A673 (cell line): ENCODE data around the gene FHIT. TPM values are rescaled to one million over a fixed set of nuclear protein-coding genes. Genes with fewer than 3 reads are reported as not detected.

ENCODE experiments used
- BruUV-seq: library from RNA; stranded (reverse); fragments of 400-500 nt; replicated peaks from 2 replicates; lab custom pipeline; 2021; lab: Mats Ljungman, UMichigan
- CTCF ChIA-PET: fragments of 300-600 bp; sonication (Branson Sonifier 250); formaldehyde crosslinking; loops from one replicate; lab custom pipeline; 2022; ENCODE audit warnings: antibody characterized with exemption; lab: Charles Lee
- POLR2A ChIA-PET: fragments of 300-600 bp; sonication (Branson Sonifier 250); formaldehyde crosslinking; loops from one replicate; lab custom pipeline; 2022; ENCODE audit warnings: antibody characterized with exemption; ENCODE audit not compliant: low non-redundant PET; lab: Charles Lee
- DNase-seq: peaks from one replicate; pipeline ENCODE4 v3.0.0-alpha.2; 2015; ENCODE audit warnings: low spot score
- H3K27ac ChIP-seq: fragments of 200-600 bp; sonication (generic); 2 replicates; pipeline ENCODE4 v1.5.1; 2016; ENCODE audit warnings: mixed run types, low read depth, mild to moderate bottlenecking, mixed read lengths, antibody characterized with exemption, low read length; ENCODE audit not compliant: poor library complexity, severe bottlenecking
- H3K27me3 ChIP-seq: fragments of 200-600 bp; sonication (generic); replicated peaks from 2 replicates; pipeline ENCODE4 v1.6.1; 2017; ENCODE audit warnings: mixed run types, low read depth, mild to moderate bottlenecking, mixed read lengths, antibody characterized with exemption, low read length; ENCODE audit not compliant: insufficient read depth, poor library complexity
- H3K36me3 ChIP-seq: fragments of 200-600 bp; sonication (generic); 2 replicates; pipeline ENCODE4 v1.6.1; 2016; ENCODE audit warnings: mixed run types, mild to moderate bottlenecking, mixed read lengths, antibody characterized with exemption, low read length; ENCODE audit not compliant: insufficient read depth, poor library complexity, severe bottlenecking
- H3K4me1 ChIP-seq: fragments of 200-600 bp; sonication (generic); 2 replicates; pipeline ENCODE4 v1.6.1; 2017; ENCODE audit warnings: mixed run types, mild to moderate bottlenecking, mixed read lengths, antibody characterized with exemption, low read length; ENCODE audit not compliant: insufficient read depth, poor library complexity, severe bottlenecking
- H3K4me3 ChIP-seq: fragments of 200-600 bp; sonication (generic); 2 replicates; pipeline ENCODE4 v1.5.1; 2016; ENCODE audit warnings: low read depth, mixed run types, mild to moderate bottlenecking, mixed read lengths, low read length; ENCODE audit not compliant: poor library complexity, severe bottlenecking
- H3K9me3 ChIP-seq: fragments of 200-600 bp; sonication (generic); 2 replicates; pipeline ENCODE4 v1.6.1; 2016; ENCODE audit warnings: mixed run types, low read depth, mild to moderate bottlenecking, mixed read lengths, antibody characterized with exemption, low read length; ENCODE audit not compliant: poor library complexity, severe bottlenecking
- EZH2 ChIP-seq: fragments of 200-600 bp; sonication (generic); IDR thresholded peaks from 2 replicates; pipeline ENCODE4 v1.6.1; 2017; ENCODE audit warnings: borderline replicate concordance, low read depth, mild to moderate bottlenecking, mixed read lengths, antibody characterized with exemption, low read length; ENCODE audit not compliant: poor library complexity, severe bottlenecking
- intact Hi-C: fragments of 100-400 bp; cut with micrococcal nuclease; formaldehyde crosslinking; loops from one replicate; pipeline ENCODE4 v1.10.0; 2022; ENCODE audit not compliant: unreplicated experiment
- total RNA-seq: library from RNA; stranded (reverse); gene quantifications from 2 replicates; pipeline ENCODE4 v1.2.3, GENCODE V29; 2021
- TF ChIP-seq, protein P1 (sequence below): fragments of 300-800, 200-600 bp; sonication (generic); conservative IDR thresholded peaks from 2 replicates; pipeline ENCODE4 v1.5.1; 2017; ENCODE audit warnings: low read depth, mild to moderate bottlenecking, antibody characterized with exemption, low read length, moderate library complexity, mixed read lengths

Gene FHIT
- total RNA-seq, 1 experiment from 2014 or later = not detected

GRCh38 chr3:60102154-60102553, 1149.1 kb downstream of the FHIT start:
- CTCF ChIA-PET = no interaction called here
- Histone ChIP-seq H3K27ac (no peak overlapping the region), H3K4me1 (no peaks in the 10 kb centered on the region), H3K27me3 (no peaks in the 10 kb centered on the region), H3K9me3 (no peaks in the 10 kb centered on the region), H3K4me3 (no peak overlapping the region), H3K36me3 (no peaks in the 10 kb centered on the region)
- BruUV-seq = no TSS peak
- no peak for DNase-seq
- intact Hi-C loops = no loop called here
- no peak for TF ChIP-seq EZH2
- TF ChIP-seq, protein P1, sequence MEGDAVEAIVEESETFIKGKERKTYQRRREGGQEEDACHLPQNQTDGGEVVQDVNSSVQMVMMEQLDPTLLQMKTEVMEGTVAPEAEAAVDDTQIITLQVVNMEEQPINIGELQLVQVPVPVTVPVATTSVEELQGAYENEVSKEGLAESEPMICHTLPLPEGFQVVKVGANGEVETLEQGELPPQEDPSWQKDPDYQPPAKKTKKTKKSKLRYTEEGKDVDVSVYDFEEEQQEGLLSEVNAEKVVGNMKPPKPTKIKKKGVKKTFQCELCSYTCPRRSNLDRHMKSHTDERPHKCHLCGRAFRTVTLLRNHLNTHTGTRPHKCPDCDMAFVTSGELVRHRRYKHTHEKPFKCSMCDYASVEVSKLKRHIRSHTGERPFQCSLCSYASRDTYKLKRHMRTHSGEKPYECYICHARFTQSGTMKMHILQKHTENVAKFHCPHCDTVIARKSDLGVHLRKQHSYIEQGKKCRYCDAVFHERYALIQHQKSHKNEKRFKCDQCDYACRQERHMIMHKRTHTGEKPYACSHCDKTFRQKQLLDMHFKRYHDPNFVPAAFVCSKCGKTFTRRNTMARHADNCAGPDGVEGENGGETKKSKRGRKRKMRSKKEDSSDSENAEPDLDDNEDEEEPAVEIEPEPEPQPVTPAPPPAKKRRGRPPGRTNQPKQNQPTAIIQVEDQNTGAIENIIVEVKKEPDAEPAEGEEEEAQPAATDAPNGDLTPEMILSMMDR = no peak
- POLR2A ChIA-PET = no interaction called here

DNA sequence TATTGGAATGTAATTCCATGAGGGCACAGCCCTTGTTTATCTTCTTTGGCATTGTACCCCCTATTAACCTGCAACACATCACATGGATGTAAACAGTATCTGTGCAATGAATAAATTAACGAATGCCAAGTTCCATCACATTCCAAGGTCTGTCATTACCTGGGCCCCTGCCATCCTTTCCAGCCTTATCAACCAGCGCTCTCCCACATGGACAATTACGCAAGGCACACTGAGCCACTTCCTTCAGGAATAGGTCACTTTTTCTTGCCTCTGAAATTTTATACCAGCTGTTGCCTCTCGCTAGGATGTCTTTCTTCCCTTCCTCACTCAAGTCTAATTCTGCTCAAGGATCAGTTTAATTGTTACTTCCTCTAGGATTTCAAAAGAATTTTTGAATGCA, 1149.6 kb downstream of the FHIT start:
- CTCF ChIA-PET = no interaction called here

GRCh38 chr3:60096403-60096802, 1154.8 kb downstream of the FHIT start:
- no peak for DNase-seq
- TF ChIP-seq, protein P1 = no peak
- TF ChIP-seq EZH2 = no peak
- BruUV-seq = no TSS peak
- Histone ChIP-seq H3K27me3 (no peaks in the 10 kb centered on the region), H3K9me3 (no peaks in the 10 kb centered on the region), H3K36me3 (no peaks in the 10 kb centered on the region), H3K27ac (no peak overlapping the region), H3K4me3 (no peak overlapping the region), H3K4me1 (no peaks in the 10 kb centered on the region)
- ChIA-PET CTCF (no interaction called here), POLR2A (no interaction called here)
- intact Hi-C loops = no loop called here

More for the DNA sequence above, 1149.6 kb downstream of the FHIT start:
- Histone ChIP-seq H3K4me3 (no peak overlapping the region), H3K27me3 (no peaks in the 10 kb centered on the region), H3K9me3 (no peaks in the 10 kb centered on the region), H3K27ac (no peak overlapping the region), H3K4me1 (no peaks in the 10 kb centered on the region), H3K36me3 (no peaks in the 10 kb centered on the region)
- DNase-seq = no peak
- POLR2A ChIA-PET = no interaction called here
- TF ChIP-seq EZH2 = no peak
- TF ChIP-seq, protein P1 = no peak
- no TSS peak for BruUV-seq
- intact Hi-C loops = no loop called here
